Suprapubic skin (tissue), 4 donors: ENCODE data around the gene WDR76.

Experiments
- EP300 ChIP-seq: sonication (generic); formaldehyde crosslinking; IDR thresholded peaks from one replicate; pipeline ENCODE4 v1.6.1; 2017; ENCODE audit warnings: antibody characterized with exemption
- POLR2A ChIP-seq, 2 donors: fragments of 450-650 bp; IDR thresholded peaks; one replicate each; pipeline ENCODE4 v1.6.1; 2017; ENCODE audit warnings: antibody characterized with exemption in 2 of 2, mild to moderate bottlenecking in 2 of 2, moderate library complexity in 2 of 2
- POLR2AphosphoS5 ChIP-seq, 3 donors: sonication (generic); formaldehyde crosslinking; IDR thresholded peaks; one replicate each; pipeline ENCODE4 v1.6.1; 2017; ENCODE audit warnings: antibody characterized with exemption in 3 of 3
- TF ChIP-seq, protein P1 (sequence below), 2 donors: fragments of 200-600 bp in 1 of 2; fragments of 450-650 bp in 1 of 2; sonication (generic) in 1 of 2; IDR thresholded peaks; one replicate each; pipeline ENCODE4 v1.5.1; 2016 to 2019; ENCODE audit warnings: antibody characterized with exemption in 2 of 2, mild to moderate bottlenecking in 1 of 2, moderate library complexity in 1 of 2

DNA sequence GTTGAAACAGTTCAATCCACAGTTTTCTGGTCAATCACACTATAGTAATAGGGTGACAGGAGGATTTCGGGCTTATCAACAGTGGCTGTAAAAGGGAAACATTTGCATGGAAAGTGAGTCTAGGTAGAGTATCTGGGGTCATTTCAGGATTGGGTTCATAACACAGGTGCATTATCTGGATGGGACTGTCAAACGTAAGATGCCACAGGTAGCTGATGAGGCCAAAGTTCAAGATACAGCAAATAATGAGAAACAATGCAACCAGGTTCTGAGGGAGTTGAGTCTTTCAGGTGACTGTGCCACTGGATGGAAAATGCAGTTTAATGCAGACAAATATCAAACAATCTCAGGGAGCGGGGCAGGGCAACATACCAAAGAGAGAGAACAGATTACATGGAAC, 62.2 kb downstream of the WDR76 start:
- TF ChIP-seq POLR2AphosphoS5 (IDR thresholded peaks at IDR 0.05) (no peak), POLR2A (IDR thresholded peaks at IDR 0.05) (no peak), EP300 (no peak)
- TF ChIP-seq, protein P1, sequence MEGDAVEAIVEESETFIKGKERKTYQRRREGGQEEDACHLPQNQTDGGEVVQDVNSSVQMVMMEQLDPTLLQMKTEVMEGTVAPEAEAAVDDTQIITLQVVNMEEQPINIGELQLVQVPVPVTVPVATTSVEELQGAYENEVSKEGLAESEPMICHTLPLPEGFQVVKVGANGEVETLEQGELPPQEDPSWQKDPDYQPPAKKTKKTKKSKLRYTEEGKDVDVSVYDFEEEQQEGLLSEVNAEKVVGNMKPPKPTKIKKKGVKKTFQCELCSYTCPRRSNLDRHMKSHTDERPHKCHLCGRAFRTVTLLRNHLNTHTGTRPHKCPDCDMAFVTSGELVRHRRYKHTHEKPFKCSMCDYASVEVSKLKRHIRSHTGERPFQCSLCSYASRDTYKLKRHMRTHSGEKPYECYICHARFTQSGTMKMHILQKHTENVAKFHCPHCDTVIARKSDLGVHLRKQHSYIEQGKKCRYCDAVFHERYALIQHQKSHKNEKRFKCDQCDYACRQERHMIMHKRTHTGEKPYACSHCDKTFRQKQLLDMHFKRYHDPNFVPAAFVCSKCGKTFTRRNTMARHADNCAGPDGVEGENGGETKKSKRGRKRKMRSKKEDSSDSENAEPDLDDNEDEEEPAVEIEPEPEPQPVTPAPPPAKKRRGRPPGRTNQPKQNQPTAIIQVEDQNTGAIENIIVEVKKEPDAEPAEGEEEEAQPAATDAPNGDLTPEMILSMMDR (IDR thresholded peaks at IDR 0.05), result no peak
